ENCODE results near the gene YIPF6.
A peak's percentile ranks its signal among the peaks of the same experiment; 100 is the strongest.
"Not testable (repeated sequence)": the region's sequence is repeated elsewhere in the genome, so short reads cannot be mapped to it uniquely, and the experiment has no call there.

Gene YIPF6

GRCh38 chrX:68498508-68499379, at the start of gene YIPF6:
YIPF6 (plus strand) TSS chrX:68499051; CDS start chrX:68499067, 16 bp downstream.
- DNase-seq: peak; percentile 68 to 70

DNA sequence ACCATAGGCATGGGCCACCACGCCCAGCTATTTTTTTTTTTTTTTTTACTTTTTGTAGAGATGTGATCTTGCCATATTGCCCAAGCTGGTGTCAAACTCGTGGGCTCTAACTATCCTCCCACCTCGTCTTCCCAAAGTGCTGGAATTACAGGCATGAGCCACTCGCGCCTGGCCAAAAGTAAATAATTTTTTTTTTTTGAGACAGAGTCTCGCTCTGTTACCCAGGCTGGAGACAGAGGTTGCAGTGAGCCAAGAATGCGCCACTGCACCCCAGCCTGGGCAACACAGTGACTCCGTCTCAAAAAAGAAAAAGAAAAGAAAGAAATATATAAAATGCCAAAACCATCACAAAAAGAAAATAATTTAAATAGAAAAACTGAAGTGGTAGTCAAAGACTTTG, 47.1 kb upstream of the YIPF6 start:
- DNase-seq: no peak

- no peak for DNase-seq
Measured at GRCh38 chrX:68454476-68455150, 44.2 kb upstream of the YIPF6 start.

GRCh38 chrX:68455151-68455510, 43.7 kb upstream of the YIPF6 start:
- no peak for DNase-seq

- no peak for DNase-seq
Measured at GRCh38 chrX:68461093-68461492, 37.8 kb upstream of the YIPF6 start.

DNA sequence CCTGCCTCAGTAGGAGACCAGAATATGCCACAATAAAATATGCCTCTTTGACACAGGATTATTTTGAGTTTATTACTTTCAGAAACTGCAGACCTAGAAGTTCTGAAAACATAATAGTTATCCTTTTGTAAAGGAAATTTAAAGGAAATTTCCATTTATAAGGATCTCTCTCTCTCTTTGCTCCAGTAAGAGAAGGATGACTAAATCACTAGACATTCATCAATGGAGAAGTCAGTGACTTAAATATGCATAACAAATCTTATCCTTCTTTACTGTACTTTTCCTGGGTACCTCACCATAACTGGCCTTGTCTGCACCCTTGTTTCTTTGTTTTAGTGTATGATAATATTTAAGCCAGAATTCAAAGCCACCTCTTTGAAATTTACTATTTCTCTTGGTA, 37.3 kb upstream of the YIPF6 start:
- DNase-seq: no peak

DNA sequence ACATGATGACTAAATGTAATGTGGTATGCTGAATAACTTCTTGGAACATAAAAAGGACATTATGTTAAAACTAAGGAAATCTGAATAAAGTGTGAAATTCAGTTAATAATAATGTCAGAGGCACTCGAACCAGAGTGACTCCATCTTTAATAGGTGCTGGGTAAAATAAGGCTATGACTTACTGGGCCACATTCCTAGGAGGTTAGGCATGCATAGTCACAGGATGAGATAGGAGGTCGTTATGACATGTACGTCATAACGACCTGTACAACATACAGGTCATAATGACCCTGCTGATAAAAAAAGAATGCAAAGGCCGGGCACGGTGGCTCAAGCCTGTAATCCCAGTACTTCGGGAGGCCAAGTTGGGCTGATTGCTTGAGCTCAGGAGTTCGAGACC, 36.7 kb upstream of the YIPF6 start:
- no peak for DNase-seq

- DNase-seq: peak; percentile 4 to 27
Measured at GRCh38 chrX:68462653-68463052, 36.2 kb upstream of the YIPF6 start.

- DNase-seq: no peak
Measured at GRCh38 chrX:68463880-68464279, 35.0 kb upstream of the YIPF6 start.

DNA sequence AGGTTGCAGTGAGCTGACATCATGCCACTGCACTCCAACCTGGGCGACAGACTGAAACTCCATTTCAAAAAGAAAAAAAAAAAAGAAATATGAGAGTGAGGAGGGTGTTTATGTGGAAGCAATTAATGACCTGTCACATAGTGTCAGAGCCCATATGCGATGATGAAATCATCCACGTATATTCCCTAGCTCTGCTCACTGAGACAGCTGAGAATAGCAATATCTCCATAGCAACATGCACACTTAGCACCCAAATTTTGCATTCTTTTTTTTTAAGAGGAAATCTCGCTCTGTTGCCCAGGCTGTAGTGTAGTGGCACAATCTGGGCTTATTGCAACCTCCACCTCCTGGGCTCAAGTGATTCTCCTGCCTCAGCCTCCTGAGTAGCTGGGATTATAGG, 34.1 kb upstream of the YIPF6 start:
- DNase-seq: no peak

GRCh38 chrX:68480969-68481368, 17.9 kb upstream of the YIPF6 start:
- peak; percentile 23 to 34 for DNase-seq

GRCh38 chrX:68486198-68486597, 12.7 kb upstream of the YIPF6 start:
- not testable (repeated sequence) for DNase-seq

DNA sequence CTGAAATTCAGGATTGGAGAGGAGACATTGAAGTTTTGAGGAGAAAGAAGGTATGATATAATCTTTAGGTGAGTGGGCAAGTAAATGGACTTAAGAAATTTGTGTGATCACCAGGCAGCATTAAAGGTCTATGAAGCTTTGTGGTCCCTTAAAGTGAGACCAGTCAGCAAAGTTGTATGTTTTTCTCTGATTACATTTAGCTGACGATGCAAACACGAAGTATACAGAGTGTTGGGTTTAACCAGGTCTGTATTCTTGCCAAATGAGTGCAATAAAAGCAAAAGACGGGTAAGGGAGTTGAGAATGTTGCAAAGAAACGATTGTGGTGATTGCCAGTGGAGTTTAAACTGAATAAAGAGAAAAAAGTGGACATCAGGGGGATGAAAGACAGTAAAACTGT, 11.6 kb upstream of the YIPF6 start:
- DNase-seq: no peak

GRCh38 chrX:68487924-68488323, 10.9 kb upstream of the YIPF6 start:
- no peak for DNase-seq

DNA sequence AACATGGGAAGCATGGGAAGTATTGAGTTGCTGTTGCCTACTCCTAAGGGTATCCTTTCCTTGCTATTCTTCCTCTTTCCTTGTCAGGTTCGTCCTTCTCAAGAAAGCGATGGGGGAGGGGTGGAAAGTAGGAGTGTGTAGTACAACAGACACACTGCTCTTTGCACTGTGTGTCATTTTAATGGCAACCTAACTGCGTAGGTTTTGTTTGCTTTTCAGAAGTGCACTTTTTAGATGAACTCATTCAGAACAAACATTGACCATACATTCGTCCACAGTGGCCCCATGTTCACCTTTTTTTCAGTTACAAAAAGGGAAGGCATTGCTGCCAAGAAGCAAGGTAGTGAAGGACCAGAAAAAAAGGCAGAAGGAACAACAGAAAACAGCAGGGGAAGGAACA, 10.2 kb upstream of the YIPF6 start:
- DNase-seq: no peak

GRCh38 chrX:68490644-68491043, 8.2 kb upstream of the YIPF6 start:
- peak in 1 of 2 donors; percentile 13 for DNase-seq

DNA sequence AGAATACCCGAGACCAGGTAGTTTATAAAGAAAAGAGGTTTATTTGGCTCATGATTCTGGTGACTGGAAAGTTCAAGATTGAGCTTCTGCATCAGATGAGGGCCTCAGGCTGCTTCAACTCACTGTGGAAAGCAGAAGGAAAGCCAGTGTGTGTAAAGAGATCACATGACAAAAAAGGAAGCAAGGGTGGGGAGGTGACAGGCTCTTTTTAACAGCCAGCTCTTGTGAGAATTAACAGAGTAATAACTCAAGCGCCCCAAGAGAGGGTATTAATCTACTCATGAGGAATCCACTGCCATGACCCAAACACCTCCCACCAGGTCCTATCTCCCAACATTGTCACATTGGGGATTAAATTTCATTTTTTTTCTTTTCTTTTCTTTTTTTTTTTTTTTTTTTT, 6.3 kb upstream of the YIPF6 start:
- DNase-seq: no peak

- not testable (repeated sequence) for DNase-seq
Measured at GRCh38 chrX:68493776-68494175, 5.1 kb upstream of the YIPF6 start.

GRCh38 chrX:68498044-68498507, 775 bp upstream of the YIPF6 start:
- DNase-seq: no peak

GRCh38 chrX:68499543-68500504, 973 bp downstream of the YIPF6 start:
- no peak for DNase-seq

GRCh38 chrX:68503836-68504636, 5.2 kb downstream of the YIPF6 start:
- DNase-seq: no peak

GRCh38 chrX:68506649-68507048, 7.8 kb downstream of the YIPF6 start:
- DNase-seq: no peak
